ENCODE data around the gene TLR5. TPM values are rescaled to one million over a fixed set of nuclear protein-coding genes. Genes with fewer than 3 reads are reported as not detected.

The TLR5 gene
- total RNA-seq, 1 donor from 2014 or later = 0.12 TPM

- no peak for DNase-seq (ENCODE audit: low read depth)
- H3K4me3 ChIP-seq (ENCODE audit: low read depth, low read length) = no peak overlapping the region
- TF ChIP-seq, protein P1, sequence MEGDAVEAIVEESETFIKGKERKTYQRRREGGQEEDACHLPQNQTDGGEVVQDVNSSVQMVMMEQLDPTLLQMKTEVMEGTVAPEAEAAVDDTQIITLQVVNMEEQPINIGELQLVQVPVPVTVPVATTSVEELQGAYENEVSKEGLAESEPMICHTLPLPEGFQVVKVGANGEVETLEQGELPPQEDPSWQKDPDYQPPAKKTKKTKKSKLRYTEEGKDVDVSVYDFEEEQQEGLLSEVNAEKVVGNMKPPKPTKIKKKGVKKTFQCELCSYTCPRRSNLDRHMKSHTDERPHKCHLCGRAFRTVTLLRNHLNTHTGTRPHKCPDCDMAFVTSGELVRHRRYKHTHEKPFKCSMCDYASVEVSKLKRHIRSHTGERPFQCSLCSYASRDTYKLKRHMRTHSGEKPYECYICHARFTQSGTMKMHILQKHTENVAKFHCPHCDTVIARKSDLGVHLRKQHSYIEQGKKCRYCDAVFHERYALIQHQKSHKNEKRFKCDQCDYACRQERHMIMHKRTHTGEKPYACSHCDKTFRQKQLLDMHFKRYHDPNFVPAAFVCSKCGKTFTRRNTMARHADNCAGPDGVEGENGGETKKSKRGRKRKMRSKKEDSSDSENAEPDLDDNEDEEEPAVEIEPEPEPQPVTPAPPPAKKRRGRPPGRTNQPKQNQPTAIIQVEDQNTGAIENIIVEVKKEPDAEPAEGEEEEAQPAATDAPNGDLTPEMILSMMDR (conservative IDR thresholded peaks at IDR 0.05; ENCODE audit: low read depth, low read length) = no peak
Observed at GRCh38 chr1:223091896-223092295, 51.2 kb downstream of the TLR5 start.

DNA sequence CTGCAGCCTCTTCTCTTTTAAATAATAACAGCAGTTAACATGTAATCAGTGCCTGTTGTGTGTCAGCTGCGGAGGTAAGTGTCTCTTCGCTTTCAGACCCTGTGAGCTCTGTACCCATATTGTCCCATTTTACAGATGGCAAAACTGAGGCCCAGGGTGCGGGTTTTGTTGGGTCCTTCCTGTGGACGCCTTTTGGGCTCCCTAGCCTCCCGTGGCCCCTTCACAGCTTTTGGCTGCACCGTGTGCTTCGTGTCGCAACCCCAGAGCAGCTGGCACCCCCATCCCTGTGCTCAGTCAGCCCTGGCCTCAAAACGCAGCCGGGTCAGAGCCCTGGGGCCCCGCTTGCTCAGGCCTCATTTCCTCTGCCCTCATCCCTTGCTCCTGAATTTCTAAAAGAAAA is 53.8 kb downstream of the TLR5 start:
- DNase-seq (ENCODE audit: low read depth) = no peak
- TF ChIP-seq, protein P1 (conservative IDR thresholded peaks at IDR 0.05; ENCODE audit: low read depth, low read length) = no peak

DNA sequence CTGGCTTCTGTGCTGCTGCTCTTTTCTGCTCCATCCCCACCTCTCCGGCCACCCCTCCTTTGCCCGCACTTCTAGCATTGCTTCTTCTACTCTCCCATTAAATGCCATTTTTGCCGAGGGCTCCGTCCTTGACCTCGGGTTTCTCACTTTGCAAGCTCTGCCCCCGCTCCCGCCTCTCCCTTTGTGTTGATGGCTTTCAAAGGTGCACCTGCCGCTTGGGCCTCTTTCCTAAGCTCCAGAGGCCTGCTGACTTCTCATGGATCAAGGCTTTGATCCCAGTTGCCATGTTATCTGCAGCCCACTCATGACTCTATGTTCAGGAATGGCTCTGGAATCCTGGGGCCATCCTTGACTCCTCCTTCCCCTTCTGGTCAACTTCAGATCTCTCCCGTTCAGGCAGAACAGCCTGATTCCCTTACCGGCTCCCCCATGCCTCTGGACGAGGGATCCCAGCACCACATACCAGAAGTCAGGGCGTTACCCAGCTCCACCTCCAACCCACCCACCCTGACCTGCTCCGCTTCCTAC is 54.3 kb downstream of the TLR5 start:
- DNase-seq (ENCODE audit: low read depth) = no peak
- H3K4me3 ChIP-seq (ENCODE audit: low read depth, low read length) = no peak overlapping the region
- TF ChIP-seq, protein P1 (conservative IDR thresholded peaks at IDR 0.05; ENCODE audit: low read depth, low read length) = no peak

More for the DNA sequence above, 53.8 kb downstream of the TLR5 start:
- no peak overlapping the region for H3K4me3 ChIP-seq (ENCODE audit: low read depth, low read length)

DNA sequence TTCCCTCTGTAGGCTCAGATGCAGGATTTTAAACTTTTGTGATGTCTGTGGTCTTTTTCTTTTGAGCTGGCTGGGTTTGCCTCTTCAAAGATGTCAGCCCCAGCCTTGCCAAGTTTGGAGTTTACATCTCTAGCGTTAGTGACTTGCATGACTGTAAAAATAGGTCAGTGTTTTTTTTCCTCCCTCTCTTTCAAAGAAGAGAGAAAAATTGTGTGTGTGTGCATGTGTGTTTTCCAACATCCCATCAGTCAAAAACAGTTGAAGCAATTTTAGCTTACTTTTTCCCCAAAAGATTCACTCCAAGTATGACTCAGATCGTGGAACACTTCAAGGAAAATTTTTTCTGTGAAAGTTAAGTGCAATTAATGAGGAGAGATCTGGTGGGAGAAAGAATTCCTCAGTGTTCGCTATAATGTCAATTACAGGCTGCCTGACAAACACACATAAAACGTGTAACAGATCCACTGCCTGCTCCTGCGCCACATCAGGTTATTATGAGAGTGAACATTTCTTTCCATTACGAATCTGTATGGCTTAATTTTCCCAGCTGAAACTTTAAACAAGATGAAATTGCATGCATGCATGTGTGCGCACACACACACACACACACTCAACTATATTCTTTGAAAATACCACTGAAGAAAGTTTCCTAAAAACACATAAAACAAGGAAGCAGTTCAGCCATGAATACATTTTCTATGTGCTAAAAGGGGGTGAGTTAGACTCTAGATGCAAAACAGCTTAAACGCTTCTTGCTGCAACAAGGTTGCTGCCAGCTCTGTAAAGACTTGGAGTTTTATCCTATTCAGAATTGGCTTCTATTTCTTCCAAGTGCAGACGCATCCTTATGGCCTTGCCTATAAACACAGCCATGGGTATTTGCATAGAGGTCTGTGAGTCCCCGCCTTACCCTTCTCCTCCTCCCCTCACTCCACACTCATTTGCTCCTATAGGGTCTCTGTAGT is 55.5 kb downstream of the TLR5 start:
- H3K4me3 ChIP-seq (ENCODE audit: low read depth, low read length) = no peak overlapping the region
- TF ChIP-seq, protein P1 (conservative IDR thresholded peaks at IDR 0.05; ENCODE audit: low read depth, low read length) = no peak
- DNase-seq (ENCODE audit: low read depth) = no peak

DNA sequence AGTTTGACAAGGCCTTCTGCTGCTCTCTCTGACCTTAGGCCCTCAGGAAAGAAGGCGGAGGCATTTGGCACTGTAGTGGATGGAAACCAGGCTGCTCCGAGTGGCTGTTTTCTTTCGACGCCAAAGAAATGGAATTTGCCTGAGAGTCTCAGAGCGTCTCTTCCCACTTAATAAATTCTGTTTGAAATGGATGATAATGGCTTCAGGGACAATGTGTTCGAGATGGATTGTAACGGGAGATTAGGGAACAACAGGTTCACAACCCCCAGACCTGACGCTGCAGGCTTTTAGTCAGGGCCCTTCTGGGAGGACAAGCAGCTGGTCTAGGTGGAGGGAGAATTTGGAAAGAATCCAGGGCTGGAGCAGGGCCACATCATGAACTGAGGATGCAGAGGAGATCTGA is 58.6 kb downstream of the TLR5 start:
- no peak overlapping the region for H3K4me3 ChIP-seq (ENCODE audit: low read depth, low read length)
- TF ChIP-seq, protein P1 (conservative IDR thresholded peaks at IDR 0.05; ENCODE audit: low read depth, low read length) = no peak
- DNase-seq (ENCODE audit: low read depth) = no peak

- DNase-seq (ENCODE audit: low read depth) = no peak
- H3K4me3 ChIP-seq (ENCODE audit: low read depth, low read length) = no peak overlapping the region
- TF ChIP-seq, protein P1 (conservative IDR thresholded peaks at IDR 0.05; ENCODE audit: low read depth, low read length) = no peak
Observed at GRCh38 chr1:223083831-223084230, 59.2 kb downstream of the TLR5 start.
